GM13976 (cell line): ENCODE measurements around the gene MAPRE3.
A peak's percentile ranks its signal among the peaks of the same experiment; 100 is the strongest.

Source experiments
- DNase-seq: peaks from one replicate; pipeline ENCODE4 v3.0.0; 2012; ENCODE audit warnings: low spot score
- CTCF ChIP-seq: IDR thresholded peaks from 2 replicates; pipeline ENCODE4 v1.5.1; 2012; ENCODE audit warnings: borderline replicate concordance, mild to moderate bottlenecking; ENCODE audit not compliant: insufficient read depth; ENCODE audit errors: extremely low read depth, missing control alignments, control extremely low read depth
- in situ Hi-C: fragments of 300-500 bp; cut with MboI; formaldehyde crosslinking; loops from one replicate; pipeline ENCODE4 v1.12.0; 2022; ENCODE audit warnings: low sequenced_read_pairs, mixed read lengths, inconsistent platforms; ENCODE audit not compliant: unreplicated experiment

The MAPRE3 gene

GRCh38 chr2:26957534-26957933, 12.9 kb upstream of the MAPRE3 start:
- no peak for DNase-seq
- in situ Hi-C loops = loop anchor here (25.0 kb wide), 2 partner anchors 230 to 330 kb away; partner anchors contain the start of genes DNAJC5G and TRIM54
- no peak for TF ChIP-seq CTCF

GRCh38 chr2:26959331-26959730, 11.1 kb upstream of the MAPRE3 start:
- no peak for TF ChIP-seq CTCF

GRCh38 chr2:26964446-26965130, 5.8 kb upstream of the MAPRE3 start:
- no peak for DNase-seq
- in situ Hi-C loops = loop anchor here (10.0 to 25.0 kb wide), 3 partner anchors 50 to 323 kb away; partner anchors contain the start of genes DNAJC5G and TRIM54
- no peak for TF ChIP-seq CTCF

More at GRCh38 chr2:26959331-26959730, 11.1 kb upstream of the MAPRE3 start:
- in situ Hi-C loops = loop anchor here (25.0 kb wide), 2 partner anchors 228 to 328 kb away; partner anchors contain the start of genes DNAJC5G and TRIM54
- no peak for DNase-seq

- no peak for DNase-seq
- in situ Hi-C loops = loop anchor here (10.0 to 25.0 kb wide), 3 partner anchors 47 to 319 kb away; partner anchors contain the start of genes DNAJC5G and TRIM54
- no peak for TF ChIP-seq CTCF
Observed at GRCh38 chr2:26968001-26968400, 2.4 kb upstream of the MAPRE3 start.

- no peak for DNase-seq
- TF ChIP-seq CTCF = no peak
- in situ Hi-C loops = loop anchor here (10.0 to 25.0 kb wide), 3 partner anchors 46 to 318 kb away; partner anchors contain the start of genes DNAJC5G and TRIM54
Observed at GRCh38 chr2:26969077-26969844, 1.2 kb upstream of the MAPRE3 start.

- TF ChIP-seq CTCF = no peak
- DNase-seq = peak; percentile 38
- in situ Hi-C loops = loop anchor here (25.0 kb wide), 2 partner anchors 216 to 316 kb away; partner anchors contain the start of genes DNAJC5G and TRIM54
Observed at GRCh38 chr2:26970928-26971627, 641 bp downstream of the MAPRE3 start.
